Measurements from ENCODE around the gene TSPAN31. TPM values are rescaled to one million over a fixed set of nuclear protein-coding genes. Genes with fewer than 3 reads are reported as not detected.

Gene TSPAN31, protein sequence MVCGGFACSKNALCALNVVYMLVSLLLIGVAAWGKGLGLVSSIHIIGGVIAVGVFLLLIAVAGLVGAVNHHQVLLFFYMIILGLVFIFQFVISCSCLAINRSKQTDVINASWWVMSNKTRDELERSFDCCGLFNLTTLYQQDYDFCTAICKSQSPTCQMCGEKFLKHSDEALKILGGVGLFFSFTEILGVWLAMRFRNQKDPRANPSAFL
- polyA plus RNA-seq (2012; ENCODE audit: insufficient read length, low read depth) = 7.2 TPM

- peak; percentile 68 for TF ChIP-seq POLR2AphosphoS5 (IDR thresholded peaks at IDR 0.05; ENCODE audit: low read depth, low read length)
- no peak for TF ChIP-seq FOXP2 (optimal IDR thresholded peaks at IDR 0.05; ENCODE audit: borderline replicate concordance, extremely low read depth, extremely low read length, insufficient read depth)
- TF ChIP-seq TAF1 (IDR thresholded peaks at IDR 0.05; ENCODE audit: borderline replicate concordance, insufficient read depth, low read length) = peak; percentile 42; the same call in 1 of the 2 replicates
Observed at GRCh38 chr12:57744777-57745484, at the start of gene TSPAN31. Gene TSPAN31, plus strand, starts transcription at chr12:57745039. Its CDS starts 116 bp downstream, at chr12:57745155.

GRCh38 chr12:57695770-57696432 lies 48.9 kb upstream of the TSPAN31 start:
- TF ChIP-seq POLR2AphosphoS5 (IDR thresholded peaks at IDR 0.05; ENCODE audit: low read depth, low read length) (no peak), SIN3A (IDR thresholded peaks at IDR 0.05; ENCODE audit: borderline replicate concordance, insufficient read depth, low read length) (no peak), TAF1 (IDR thresholded peaks at IDR 0.05; ENCODE audit: borderline replicate concordance, insufficient read depth, low read length) (no peak), FOXP2 (optimal IDR thresholded peaks at IDR 0.05; ENCODE audit: borderline replicate concordance, extremely low read depth, extremely low read length, insufficient read depth) (no peak)
- TF ChIP-seq, protein P1, sequence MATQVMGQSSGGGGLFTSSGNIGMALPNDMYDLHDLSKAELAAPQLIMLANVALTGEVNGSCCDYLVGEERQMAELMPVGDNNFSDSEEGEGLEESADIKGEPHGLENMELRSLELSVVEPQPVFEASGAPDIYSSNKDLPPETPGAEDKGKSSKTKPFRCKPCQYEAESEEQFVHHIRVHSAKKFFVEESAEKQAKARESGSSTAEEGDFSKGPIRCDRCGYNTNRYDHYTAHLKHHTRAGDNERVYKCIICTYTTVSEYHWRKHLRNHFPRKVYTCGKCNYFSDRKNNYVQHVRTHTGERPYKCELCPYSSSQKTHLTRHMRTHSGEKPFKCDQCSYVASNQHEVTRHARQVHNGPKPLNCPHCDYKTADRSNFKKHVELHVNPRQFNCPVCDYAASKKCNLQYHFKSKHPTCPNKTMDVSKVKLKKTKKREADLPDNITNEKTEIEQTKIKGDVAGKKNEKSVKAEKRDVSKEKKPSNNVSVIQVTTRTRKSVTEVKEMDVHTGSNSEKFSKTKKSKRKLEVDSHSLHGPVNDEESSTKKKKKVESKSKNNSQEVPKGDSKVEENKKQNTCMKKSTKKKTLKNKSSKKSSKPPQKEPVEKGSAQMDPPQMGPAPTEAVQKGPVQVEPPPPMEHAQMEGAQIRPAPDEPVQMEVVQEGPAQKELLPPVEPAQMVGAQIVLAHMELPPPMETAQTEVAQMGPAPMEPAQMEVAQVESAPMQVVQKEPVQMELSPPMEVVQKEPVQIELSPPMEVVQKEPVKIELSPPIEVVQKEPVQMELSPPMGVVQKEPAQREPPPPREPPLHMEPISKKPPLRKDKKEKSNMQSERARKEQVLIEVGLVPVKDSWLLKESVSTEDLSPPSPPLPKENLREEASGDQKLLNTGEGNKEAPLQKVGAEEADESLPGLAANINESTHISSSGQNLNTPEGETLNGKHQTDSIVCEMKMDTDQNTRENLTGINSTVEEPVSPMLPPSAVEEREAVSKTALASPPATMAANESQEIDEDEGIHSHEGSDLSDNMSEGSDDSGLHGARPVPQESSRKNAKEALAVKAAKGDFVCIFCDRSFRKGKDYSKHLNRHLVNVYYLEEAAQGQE (IDR thresholded peaks at IDR 0.05; ENCODE audit: insufficient read depth in 1 of 2, low read depth in 2 of 2, low read length in 2 of 2) = no peak

DNA sequence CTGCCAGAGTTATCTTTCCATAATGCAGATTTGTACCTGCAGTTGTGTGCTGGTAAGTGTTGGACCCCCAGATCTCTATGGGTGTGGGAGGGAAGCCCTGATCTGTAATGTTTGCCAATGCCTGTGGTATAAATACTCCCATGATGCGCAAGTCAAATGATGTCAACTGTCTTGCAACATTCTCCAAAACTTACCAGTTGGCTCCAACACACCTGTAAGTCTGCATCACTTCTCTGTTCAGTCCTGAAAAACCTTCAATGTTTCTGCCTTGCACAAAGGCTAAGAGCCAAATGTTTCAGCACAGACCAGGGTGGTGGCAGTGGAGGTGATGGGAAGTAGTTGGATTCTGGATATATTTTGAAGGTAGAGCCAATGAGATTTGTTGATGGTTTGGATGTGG lies 47.8 kb upstream of the TSPAN31 start:
- TF ChIP-seq FOXP2 (optimal IDR thresholded peaks at IDR 0.05; ENCODE audit: borderline replicate concordance, extremely low read depth, extremely low read length, insufficient read depth) (no peak), SIN3A (IDR thresholded peaks at IDR 0.05; ENCODE audit: borderline replicate concordance, insufficient read depth, low read length) (no peak), POLR2AphosphoS5 (IDR thresholded peaks at IDR 0.05; ENCODE audit: low read depth, low read length) (no peak)
- TF ChIP-seq, protein P1 (IDR thresholded peaks at IDR 0.05; ENCODE audit: insufficient read depth in 1 of 2, low read depth in 2 of 2, low read length in 2 of 2) = no peak

GRCh38 chr12:57698414-57698813 lies 46.4 kb upstream of the TSPAN31 start:
- TF ChIP-seq SIN3A (IDR thresholded peaks at IDR 0.05; ENCODE audit: borderline replicate concordance, insufficient read depth, low read length) (no peak), TAF1 (IDR thresholded peaks at IDR 0.05; ENCODE audit: borderline replicate concordance, insufficient read depth, low read length) (no peak), POLR2AphosphoS5 (IDR thresholded peaks at IDR 0.05; ENCODE audit: low read depth, low read length) (no peak), FOXP2 (optimal IDR thresholded peaks at IDR 0.05; ENCODE audit: borderline replicate concordance, extremely low read depth, extremely low read length, insufficient read depth) (no peak)
- TF ChIP-seq, protein P1 (IDR thresholded peaks at IDR 0.05; ENCODE audit: insufficient read depth in 1 of 2, low read depth in 2 of 2, low read length in 2 of 2) = no peak

DNA sequence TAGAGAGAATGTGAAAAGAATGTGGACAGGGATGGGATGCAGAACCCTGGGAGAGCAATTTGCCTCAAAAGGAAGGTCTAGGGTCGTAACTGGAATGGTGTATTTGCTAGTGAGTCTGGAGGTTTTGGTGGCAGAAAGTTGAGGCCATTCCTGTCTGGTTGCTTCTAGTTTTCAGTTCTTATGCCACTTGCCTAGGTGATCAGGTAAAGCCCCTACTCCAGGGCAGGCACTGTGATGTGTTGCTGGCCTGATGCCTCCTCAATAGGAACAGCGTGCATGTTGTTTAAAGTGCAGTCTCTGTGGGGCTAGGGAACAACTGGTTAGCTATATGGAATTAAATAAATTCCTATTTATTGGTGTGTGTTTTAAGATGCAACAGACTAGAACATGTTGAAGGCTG lies 44.5 kb upstream of the TSPAN31 start:
- no peak for TF ChIP-seq POLR2AphosphoS5 (IDR thresholded peaks at IDR 0.05; ENCODE audit: low read depth, low read length)
- no peak for TF ChIP-seq FOXP2 (optimal IDR thresholded peaks at IDR 0.05; ENCODE audit: borderline replicate concordance, extremely low read depth, extremely low read length, insufficient read depth)
- TF ChIP-seq TAF1 (IDR thresholded peaks at IDR 0.05; ENCODE audit: borderline replicate concordance, insufficient read depth, low read length) = no peak
- no peak for TF ChIP-seq SIN3A (IDR thresholded peaks at IDR 0.05; ENCODE audit: borderline replicate concordance, insufficient read depth, low read length)
- TF ChIP-seq, protein P1 (IDR thresholded peaks at IDR 0.05; ENCODE audit: insufficient read depth in 1 of 2, low read depth in 2 of 2, low read length in 2 of 2) = no peak
